NCI-H187 (cell line): ENCODE measurements around the gene SIGLEC11.

Experiments
- DNase-seq, 2 experiments: peaks; one replicate each; lab custom pipeline; 2025; lab: John Stamatoyannopoulos, UW

The SIGLEC11 gene

GRCh38 chr19:49904136-49904535 is 56.8 kb downstream of the SIGLEC11 start:
- no peak for DNase-seq
